Measurements from ENCODE around the gene ACAN. TPM values are rescaled to one million over a fixed set of nuclear protein-coding genes. Genes with fewer than 3 reads are reported as not detected.

ACAN gene
- total and polyA plus RNA-seq, 2 donors (not counting 3 experiments of a cell fraction or from before 2014, with no cell fraction given) = not detected

DNA sequence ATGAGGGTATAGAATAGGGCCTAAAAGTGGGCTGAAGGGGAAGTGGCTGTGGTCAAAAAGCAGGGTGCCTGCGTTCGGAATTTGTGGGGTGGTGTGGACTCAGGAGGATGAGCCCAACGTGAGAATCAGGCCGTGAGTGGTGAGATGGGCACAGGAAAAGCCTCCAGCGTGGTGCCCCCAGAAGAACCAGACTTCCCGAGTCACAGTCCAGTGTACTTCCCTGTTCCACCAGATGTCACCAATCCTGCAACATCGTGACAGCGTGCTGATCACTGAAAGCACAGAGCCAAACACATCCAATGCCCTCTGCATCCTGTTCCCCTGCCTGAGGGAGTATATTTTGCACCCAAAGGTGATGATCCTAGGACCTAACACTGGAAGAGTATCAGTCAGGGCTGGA, 20.8 kb upstream of the ACAN start:
- no TSS peak for BruUV-seq (replicated peaks)
- Histone ChIP-seq H3K4me2 (ENCODE audit: insufficient read depth, low read length) (no peak overlapping the region), H3K9me1 (replicated peaks; ENCODE audit: control insufficient read depth, extremely low read depth, insufficient read depth, low read length) (no peaks in the 10 kb centered on the region), H3K9ac (replicated peaks; ENCODE audit: extremely low read depth, insufficient read depth, low read length) (no peak overlapping the region), H3K4me1 (ENCODE audit: control insufficient read depth, extremely low read depth, insufficient read depth, low read length) (no peaks in the 10 kb centered on the region), H2AFZ (ENCODE audit: low read depth, low read length) (no peak overlapping the region), H3K4me3 (replicated peaks in 1 of 3; ENCODE audit: insufficient read depth in 1 of 3, low read depth in 1 of 3, low read length in 3 of 3) (no peak overlapping the region), H3K27ac (ENCODE audit: insufficient read depth, low read depth, low read length) (no peak overlapping the region), H3K9me3 (replicated peaks; ENCODE audit: control insufficient read depth, insufficient read depth, low read length) (no peaks in the 10 kb centered on the region), H3K27me3 (ENCODE audit: control insufficient read depth in 2 of 2, insufficient read depth in 2 of 2, low read length in 2 of 2) (no peaks in the 10 kb centered on the region), H3K79me2 (ENCODE audit: control insufficient read depth, insufficient read depth, low read length) (no peaks in the 10 kb centered on the region), H4K20me1 (replicated peaks; ENCODE audit: control insufficient read depth, extremely low read depth, insufficient read depth, low read length) (no peaks in the 10 kb centered on the region), H3K36me3 (ENCODE audit: control insufficient read depth in 2 of 2, extremely low read depth in 1 of 2, insufficient read depth in 2 of 2, low read length in 2 of 2) (no peaks in the 10 kb centered on the region)
- dilution Hi-C loops (cut with MboI; ENCODE audit: extremely low pct_ligation_motif_present, low sequenced_read_pairs) = no loop called here
- no peak for DNase-seq (ENCODE audit: low read depth, low spot score)
- intact Hi-C loops (cut with micrococcal nuclease) = no loop called here
- POLR2A ChIA-PET = no interaction called here
- no peak for FAIRE-seq
- TF ChIP-seq JUN (IDR thresholded peaks at IDR 0.05; ENCODE audit: borderline replicate concordance, insufficient read depth, insufficient read length, low read depth) (no peak), MAX (IDR thresholded peaks at IDR 0.05; ENCODE audit: insufficient read depth, insufficient read length) (no peak), POLR2AphosphoS5 (IDR thresholded peaks at IDR 0.05; ENCODE audit: insufficient read depth, low read depth, low read length) (no peak), GATA2 (IDR thresholded peaks at IDR 0.05; ENCODE audit: insufficient read depth, insufficient read length, low read depth, low read length) (no peak)
- CTCF ChIA-PET = no interaction called here

- no peaks in the 10 kb centered on the region for H3K27me3 ChIP-seq (ENCODE audit: control insufficient read depth in 2 of 2, insufficient read depth in 2 of 2, low read length in 2 of 2)
- no peak overlapping the region for H3K27ac ChIP-seq (ENCODE audit: insufficient read depth, low read depth, low read length)
- dilution Hi-C loops (cut with MboI; ENCODE audit: extremely low pct_ligation_motif_present, low sequenced_read_pairs) = no loop called here
- no peaks in the 10 kb centered on the region for H3K9me3 ChIP-seq (replicated peaks; ENCODE audit: control insufficient read depth, insufficient read depth, low read length)
- no peaks in the 10 kb centered on the region for H3K4me1 ChIP-seq (ENCODE audit: control insufficient read depth, extremely low read depth, insufficient read depth, low read length)
- no peaks in the 10 kb centered on the region for H3K79me2 ChIP-seq (ENCODE audit: control insufficient read depth, insufficient read depth, low read length)
- BruUV-seq (replicated peaks) = no TSS peak
- no peaks in the 10 kb centered on the region for H3K36me3 ChIP-seq (ENCODE audit: control insufficient read depth in 2 of 2, extremely low read depth in 1 of 2, insufficient read depth in 2 of 2, low read length in 2 of 2)
- intact Hi-C loops (cut with micrococcal nuclease) = no loop called here
- no peak overlapping the region for H3K4me2 ChIP-seq (ENCODE audit: insufficient read depth, low read length)
- ChIA-PET CTCF (no interaction called here), POLR2A (no interaction called here)
- H3K9me1 ChIP-seq (replicated peaks; ENCODE audit: control insufficient read depth, extremely low read depth, insufficient read depth, low read length) = no peaks in the 10 kb centered on the region
- no peaks in the 10 kb centered on the region for H4K20me1 ChIP-seq (replicated peaks; ENCODE audit: control insufficient read depth, extremely low read depth, insufficient read depth, low read length)
- no peak overlapping the region for H2AFZ ChIP-seq (ENCODE audit: low read depth, low read length)
- H3K4me3 ChIP-seq (replicated peaks in 1 of 3; ENCODE audit: insufficient read depth in 1 of 3, low read depth in 1 of 3, low read length in 3 of 3) = no peak overlapping the region
- no peak for DNase-seq (ENCODE audit: low read depth, low spot score)
- H3K9ac ChIP-seq (replicated peaks; ENCODE audit: extremely low read depth, insufficient read depth, low read length) = no peak overlapping the region
- FAIRE-seq = no peak
- no peak for TF ChIP-seq JUN (IDR thresholded peaks at IDR 0.05; ENCODE audit: borderline replicate concordance, insufficient read depth, insufficient read length, low read depth)
Observed at GRCh38 chr15:88785217-88785616, 18.0 kb upstream of the ACAN start.
